ENCODE measurements around the gene SARM1.

- TF ChIP-seq EZH2 (IDR thresholded peaks at IDR 0.05; ENCODE audit: borderline replicate concordance, low read depth, low read length, severe bottlenecking) = no peak
- TF ChIP-seq CTCF (IDR thresholded peaks at IDR 0.05; ENCODE audit: extremely low read depth in 1 of 2, insufficient read depth in 1 of 2, low read depth in 1 of 2, low read length in 2 of 2) = no peak
- no peak for TF ChIP-seq JUN (IDR thresholded peaks at IDR 0.05; ENCODE audit: borderline replicate concordance, insufficient read depth, insufficient read length, low read depth)
- no peak for TF ChIP-seq POLR2AphosphoS5 (IDR thresholded peaks at IDR 0.05; ENCODE audit: insufficient read depth, low read depth, low read length)
- no peak for TF ChIP-seq POLR2A (IDR thresholded peaks at IDR 0.05; ENCODE audit: low read depth, low read length)
- no peak for TF ChIP-seq FOS (IDR thresholded peaks at IDR 0.05; ENCODE audit: borderline replicate concordance, insufficient read depth, low read length)
- no peak for TF ChIP-seq MAX (IDR thresholded peaks at IDR 0.05; ENCODE audit: insufficient read depth, insufficient read length)
- no peak for TF ChIP-seq MYC (IDR thresholded peaks at IDR 0.05; ENCODE audit: low read depth, low read length)
Measured at GRCh38 chr17:28443901-28444638, 72.6 kb downstream of the SARM1 start.
